GM12865 (cell line): Measurements from ENCODE around the gene CAMK2N1.

Experiments used
- DNase-seq: peaks from one replicate; pipeline ENCODE4 v3.0.0; 2010; ENCODE audit warnings: low read depth
- H3K4me3 ChIP-seq: 2 replicates; pipeline ENCODE4 v1.5.1; 2011; ENCODE audit warnings: mild to moderate bottlenecking, low read depth, low read length, control low read depth
- TF ChIP-seq, protein P1 (sequence below): IDR thresholded peaks from 2 replicates; pipeline ENCODE4 v1.5.1; 2011; ENCODE audit warnings: low read length, control low read depth, low read depth, inconsistent platforms; ENCODE audit not compliant: insufficient read depth; ENCODE audit errors: missing control alignments

CAMK2N1 gene

DNA sequence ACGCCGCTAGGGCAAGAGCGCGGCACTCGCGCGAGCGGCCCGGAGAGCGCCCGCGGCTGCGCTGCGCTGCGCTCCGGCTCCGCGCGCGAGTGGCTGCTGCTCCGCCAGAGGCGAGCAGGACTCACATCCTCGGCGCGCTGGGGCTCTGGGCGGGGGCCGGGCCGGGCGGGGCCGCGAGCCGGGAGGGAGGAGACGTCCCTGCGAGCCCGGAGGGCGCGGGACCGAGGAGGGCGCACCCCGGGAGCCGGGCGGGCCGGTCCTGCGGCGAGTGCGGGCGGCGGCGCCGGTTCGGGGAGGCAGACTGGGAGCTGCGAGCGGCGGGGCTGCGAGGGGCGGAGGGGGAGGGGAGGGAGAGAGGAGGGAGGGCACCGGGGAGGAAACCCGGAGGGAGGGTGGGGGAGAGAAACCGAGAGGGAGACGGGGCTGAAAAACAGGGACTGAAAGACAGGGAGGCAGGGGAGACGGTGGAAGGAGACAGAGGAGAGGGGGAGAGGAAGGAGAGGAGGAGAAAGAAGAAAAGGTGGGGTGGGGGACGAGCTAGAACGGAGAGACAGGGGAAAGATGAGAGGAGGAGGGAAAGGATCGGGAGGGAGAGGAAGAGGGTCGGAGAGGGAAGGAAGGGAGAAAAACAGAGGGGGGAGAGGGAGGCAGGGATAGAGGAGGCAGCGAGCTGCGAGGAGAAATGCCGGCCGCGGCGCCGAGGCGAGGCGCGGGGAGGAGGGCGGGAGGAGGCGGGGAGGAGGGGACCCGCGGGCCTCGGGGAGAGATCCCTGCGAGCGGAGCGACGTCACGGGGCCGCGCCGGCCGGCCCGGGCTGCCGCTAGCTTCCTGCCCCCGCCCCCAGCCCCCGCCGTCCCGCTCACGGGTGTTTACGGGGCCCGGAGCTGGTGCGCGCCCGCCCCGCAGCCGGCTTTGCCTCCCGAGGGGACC lies at the start of gene CAMK2N1:
Gene CAMK2N1, minus strand, starts transcription at position 684 of the 930 bp plus-strand sequence. CDS start 831 bp downstream, outside the sequence.
- H3K4me3 ChIP-seq, result no peak within 1 kb of the TSS
- no peak for DNase-seq
- TF ChIP-seq, protein P1, sequence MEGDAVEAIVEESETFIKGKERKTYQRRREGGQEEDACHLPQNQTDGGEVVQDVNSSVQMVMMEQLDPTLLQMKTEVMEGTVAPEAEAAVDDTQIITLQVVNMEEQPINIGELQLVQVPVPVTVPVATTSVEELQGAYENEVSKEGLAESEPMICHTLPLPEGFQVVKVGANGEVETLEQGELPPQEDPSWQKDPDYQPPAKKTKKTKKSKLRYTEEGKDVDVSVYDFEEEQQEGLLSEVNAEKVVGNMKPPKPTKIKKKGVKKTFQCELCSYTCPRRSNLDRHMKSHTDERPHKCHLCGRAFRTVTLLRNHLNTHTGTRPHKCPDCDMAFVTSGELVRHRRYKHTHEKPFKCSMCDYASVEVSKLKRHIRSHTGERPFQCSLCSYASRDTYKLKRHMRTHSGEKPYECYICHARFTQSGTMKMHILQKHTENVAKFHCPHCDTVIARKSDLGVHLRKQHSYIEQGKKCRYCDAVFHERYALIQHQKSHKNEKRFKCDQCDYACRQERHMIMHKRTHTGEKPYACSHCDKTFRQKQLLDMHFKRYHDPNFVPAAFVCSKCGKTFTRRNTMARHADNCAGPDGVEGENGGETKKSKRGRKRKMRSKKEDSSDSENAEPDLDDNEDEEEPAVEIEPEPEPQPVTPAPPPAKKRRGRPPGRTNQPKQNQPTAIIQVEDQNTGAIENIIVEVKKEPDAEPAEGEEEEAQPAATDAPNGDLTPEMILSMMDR, result no peak

DNA sequence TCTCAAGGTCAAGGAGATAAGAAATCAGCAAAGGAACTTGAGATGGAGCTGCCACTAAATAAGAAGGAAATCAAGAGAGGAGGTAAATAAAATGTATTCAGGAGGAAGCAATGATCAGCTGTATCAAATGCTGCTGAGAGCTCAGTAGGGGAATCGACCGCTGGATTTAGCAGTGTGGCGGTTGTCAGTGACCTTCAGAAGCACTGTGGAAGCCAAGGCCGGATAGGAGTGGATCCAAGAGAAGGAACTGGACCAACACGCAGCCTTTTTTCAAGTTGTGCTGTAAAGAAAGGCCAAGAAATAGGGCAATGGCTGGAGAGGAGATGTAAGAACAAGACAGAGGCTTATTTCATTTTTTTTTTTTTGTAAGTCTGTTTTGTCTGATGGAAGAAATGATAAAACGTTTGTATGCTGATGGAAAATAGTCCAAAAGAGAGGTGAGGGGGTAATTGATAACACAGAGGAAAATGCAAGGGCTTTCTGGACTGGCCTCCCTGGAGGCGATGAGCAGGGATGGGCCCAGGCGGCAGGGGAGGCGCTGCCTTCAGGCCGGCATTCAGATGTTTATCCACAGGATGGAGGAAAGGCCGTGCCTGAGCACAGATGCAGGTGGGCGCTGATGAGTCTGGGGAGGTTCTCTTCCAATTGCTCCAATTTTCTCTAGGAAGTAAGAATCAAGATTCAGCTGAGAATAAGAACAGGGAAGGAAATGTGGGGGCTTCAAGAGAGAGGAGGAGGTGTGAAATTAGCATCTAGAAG lies 48.8 kb upstream of the CAMK2N1 start:
- TF ChIP-seq, protein P1, result no peak
- H3K4me3 ChIP-seq, result no peak overlapping the region
- DNase-seq, result no peak

DNA sequence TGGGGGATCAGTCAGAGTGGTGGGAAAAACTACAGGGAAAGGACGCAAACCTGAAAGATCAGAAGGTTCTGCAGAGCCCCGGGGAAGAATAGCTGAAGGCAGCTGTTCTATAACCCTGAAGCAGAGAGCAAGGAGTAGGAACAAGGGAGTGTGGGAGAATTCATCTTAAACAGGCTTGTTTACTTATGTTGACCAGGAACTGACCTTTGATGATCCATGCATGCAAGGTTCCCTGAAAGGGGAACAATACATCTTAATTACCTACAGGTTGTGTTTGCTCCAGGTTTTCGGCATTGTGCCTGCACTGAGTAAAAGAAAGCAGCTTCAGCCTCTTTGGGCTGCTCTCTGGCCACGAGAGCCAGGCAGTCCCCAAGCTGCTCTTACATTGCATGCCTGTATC lies 47.6 kb upstream of the CAMK2N1 start:
- TF ChIP-seq, protein P1, result no peak
- no peak for DNase-seq
- H3K4me3 ChIP-seq, result no peak overlapping the region

DNA sequence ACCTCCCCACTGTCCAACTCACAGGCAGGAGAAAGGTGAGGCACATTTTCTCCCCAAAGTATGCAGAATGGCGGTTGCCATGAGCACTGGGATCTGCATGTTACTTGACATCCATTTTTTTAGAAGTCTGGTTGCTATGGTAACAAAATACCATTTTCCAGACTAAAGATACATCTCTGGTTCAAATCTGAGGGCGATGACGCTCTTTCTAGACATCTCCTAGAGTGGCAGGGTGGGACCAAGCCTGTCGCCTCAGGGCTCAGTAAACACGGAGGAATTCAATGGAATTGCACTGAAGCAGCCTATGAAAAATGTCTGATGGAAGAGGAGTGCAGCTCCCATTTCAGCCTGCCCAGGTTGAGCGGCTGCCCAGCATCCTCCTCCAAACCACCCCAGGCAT lies 44.9 kb upstream of the CAMK2N1 start:
- no peak overlapping the region for H3K4me3 ChIP-seq
- TF ChIP-seq, protein P1, result no peak
- DNase-seq, result no peak

DNA sequence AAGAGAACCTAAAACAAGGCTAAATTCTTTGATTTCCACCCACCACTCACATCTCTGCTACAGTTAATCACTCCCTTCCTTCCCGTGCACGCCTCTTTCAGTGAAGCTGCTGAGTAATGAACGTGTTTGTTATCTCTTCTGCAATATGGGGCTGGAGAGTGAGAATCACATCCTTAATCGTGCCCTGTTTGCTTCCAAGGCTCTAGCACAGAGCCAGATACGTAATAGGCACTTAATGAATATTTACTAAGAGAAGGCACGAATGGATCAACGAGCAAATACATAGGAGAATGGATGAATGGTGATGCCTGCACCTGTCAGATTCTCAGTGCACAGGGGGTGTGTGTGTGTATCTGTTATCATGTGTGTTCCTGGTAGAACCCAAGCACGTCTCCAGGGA lies 44.3 kb upstream of the CAMK2N1 start:
- H3K4me3 ChIP-seq, result no peak overlapping the region
- TF ChIP-seq, protein P1, result no peak
- no peak for DNase-seq

DNA sequence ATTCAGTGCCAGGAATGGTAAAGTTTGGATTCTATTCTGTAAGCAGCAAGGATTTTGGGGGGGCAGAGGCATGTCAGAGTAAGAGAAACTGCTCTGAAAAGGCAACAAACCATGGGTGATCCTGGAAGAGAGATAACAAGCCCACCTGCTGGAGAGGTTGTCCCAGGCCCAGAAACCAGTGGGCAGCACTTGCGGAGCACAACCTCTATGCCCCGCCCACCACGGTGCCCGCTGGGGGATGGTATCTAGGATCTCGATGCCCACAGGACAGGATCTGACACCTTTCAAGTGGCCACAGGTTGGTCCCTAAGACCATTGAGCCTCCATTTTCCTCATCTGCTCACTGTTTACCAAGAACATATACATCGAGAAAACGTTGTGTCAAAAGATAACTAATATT lies 42.2 kb upstream of the CAMK2N1 start:
- TF ChIP-seq, protein P1, result no peak
- no peak for DNase-seq
- H3K4me3 ChIP-seq, result no peak overlapping the region

DNA sequence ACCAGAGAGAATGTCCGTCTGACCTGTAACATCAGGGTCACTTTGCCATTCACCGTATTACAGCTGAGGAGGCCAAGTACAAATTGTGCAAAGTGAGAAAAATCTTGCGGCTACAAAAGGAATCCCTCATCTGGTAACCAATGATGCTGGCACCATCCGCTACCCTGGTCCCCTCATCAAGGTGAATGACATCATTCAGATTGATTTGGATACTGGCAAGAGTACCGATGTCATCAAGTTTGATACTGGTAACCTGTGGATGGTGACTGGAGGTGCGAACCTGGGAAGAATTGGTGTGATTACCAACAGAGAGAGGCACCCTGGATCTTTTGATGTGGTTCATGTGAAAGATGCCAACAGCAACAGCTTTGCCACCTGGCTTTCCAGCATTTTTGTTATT lies 40.3 kb upstream of the CAMK2N1 start:
- H3K4me3 ChIP-seq, result no peak overlapping the region
- TF ChIP-seq, protein P1, result no peak
- DNase-seq, result no peak
